ENCODE measurements around the gene EXOC6B. TPM values are rescaled to one million over a fixed set of nuclear protein-coding genes. Genes with fewer than 3 reads are reported as not detected.

EXOC6B gene
- total and polyA plus RNA-seq, 10 of the 15 experiments (the other 5 are each of a cell fraction or from before 2014, with no cell fraction given), result 0.23 to 2.2 (median 1.2) TPM

DNA sequence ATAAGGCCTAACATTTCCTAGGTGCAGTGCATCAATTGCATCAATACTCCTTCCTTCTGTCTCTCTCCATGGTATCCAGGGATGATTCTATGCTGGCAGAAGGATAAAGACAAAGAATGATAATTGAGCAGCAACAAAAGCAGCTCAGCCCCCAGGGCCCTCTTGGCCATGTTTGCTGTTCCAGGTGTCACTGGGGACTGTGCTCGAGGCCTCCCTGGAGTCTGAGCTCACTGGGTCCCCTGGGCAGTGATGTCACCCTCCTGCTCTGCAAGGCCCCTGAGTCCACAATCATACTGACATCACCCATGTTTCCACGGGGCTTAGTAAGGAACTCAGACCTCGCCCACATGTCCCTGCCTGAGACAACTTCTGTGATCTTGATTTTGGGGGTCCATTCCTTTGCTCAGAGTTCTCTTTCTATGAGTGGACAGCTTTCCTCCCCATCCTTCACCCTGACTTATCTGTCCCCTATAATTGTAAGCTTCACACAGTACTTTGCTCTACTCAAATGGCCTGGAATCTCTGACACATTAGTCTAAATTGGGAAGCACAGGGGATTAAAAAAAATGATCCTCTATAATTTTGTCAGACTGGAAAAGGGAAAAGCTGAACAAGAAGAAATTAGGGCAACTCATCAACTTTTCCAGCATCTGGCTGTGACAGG is 15.8 kb upstream of the EXOC6B start:
- DNase-seq (ENCODE audit: low read depth, low spot score) (no peak), FAIRE-seq (no peak), ATAC-seq (0 out of 3 replicates have a peak, but pooled peaks have one; percentile 40)
- intact Hi-C loops (cut with micrococcal nuclease; ENCODE audit: unreplicated experiment) (no loop called here), in situ Hi-C loops (cut with MboI) (no loop called here)
- no peaks in the 10 kb centered on the region for H3K79me2 ChIP-seq (ENCODE audit: control insufficient read depth, insufficient read depth, low read length)
- no peaks in the 10 kb centered on the region for H3K9me3 ChIP-seq (replicated peaks; ENCODE audit: control insufficient read depth, insufficient read depth, low read length)
- H2AFZ ChIP-seq (ENCODE audit: control insufficient read depth, low read depth, low read length), result no peak overlapping the region
- ChIA-PET CTCF (interaction anchor here (0.9 to 1.5 kb wide), 4 partner anchors 9 to 38 kb away, joined by 3 to 5 read pairs (median 4); no protein-coding TSS in a partner anchor), RAD21 (ENCODE audit: unreplicated experiment) (no interaction called here), POLR2A (no interaction called here), SMC1A (ENCODE audit: uncharacterized antibody, unreplicated experiment) (interaction anchor here (0.6 kb wide), 1 partner anchor 165 kb away, joined by 4 read pairs; no protein-coding TSS in a partner anchor)
- H3K9ac ChIP-seq (ENCODE audit: control insufficient read depth, insufficient read depth, low read length), result no peak overlapping the region
- peaks cover 6% of the 10 kb centered on the region; the same call in 1 of the 2 replicates for H3K4me1 ChIP-seq (ENCODE audit: control insufficient read depth, insufficient read depth, low read length)
- WGBS (ENCODE audit: insufficient coverage, insufficient replicate concordance, low lambda C conversion rate, missing lambda C conversion rate), result 0% methylated on average over 3 of the region's 3 CpGs
- TF ChIP-seq ZNF622 (IDR thresholded peaks at IDR 0.05), result no peak
- no peak for TF ChIP-seq HDGF (IDR thresholded peaks at IDR 0.05)
- TF ChIP-seq ZNF274 (IDR thresholded peaks at IDR 0.05; ENCODE audit: insufficient read depth, insufficient read length), result no peak
- no peak for TF ChIP-seq ZNF687 (IDR thresholded peaks at IDR 0.05)
- no peak for TF ChIP-seq IKZF1 (conservative IDR thresholded peaks at IDR 0.05)
- TF ChIP-seq STAT3 (IDR thresholded peaks at IDR 0.05; ENCODE audit: low read depth, low read length), result no peak
- no peak for TF ChIP-seq RBBP5 (conservative IDR thresholded peaks at IDR 0.05)
- TF ChIP-seq IRF3 (IDR thresholded peaks at IDR 0.05), result no peak
- no peak for TF ChIP-seq ZNF384 (IDR thresholded peaks at IDR 0.05; ENCODE audit: borderline replicate concordance, low read depth, low read length)
- TF ChIP-seq, protein P1, sequence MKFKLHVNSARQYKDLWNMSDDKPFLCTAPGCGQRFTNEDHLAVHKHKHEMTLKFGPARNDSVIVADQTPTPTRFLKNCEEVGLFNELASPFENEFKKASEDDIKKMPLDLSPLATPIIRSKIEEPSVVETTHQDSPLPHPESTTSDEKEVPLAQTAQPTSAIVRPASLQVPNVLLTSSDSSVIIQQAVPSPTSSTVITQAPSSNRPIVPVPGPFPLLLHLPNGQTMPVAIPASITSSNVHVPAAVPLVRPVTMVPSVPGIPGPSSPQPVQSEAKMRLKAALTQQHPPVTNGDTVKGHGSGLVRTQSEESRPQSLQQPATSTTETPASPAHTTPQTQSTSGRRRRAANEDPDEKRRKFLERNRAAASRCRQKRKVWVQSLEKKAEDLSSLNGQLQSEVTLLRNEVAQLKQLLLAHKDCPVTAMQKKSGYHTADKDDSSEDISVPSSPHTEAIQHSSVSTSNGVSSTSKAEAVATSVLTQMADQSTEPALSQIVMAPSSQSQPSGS (IDR thresholded peaks at IDR 0.05; ENCODE audit: low read length), result no peak
- TF ChIP-seq CBFB (IDR thresholded peaks at IDR 0.05; ENCODE audit: low read depth), result no peak
- TF ChIP-seq NR2C1 (IDR thresholded peaks at IDR 0.05), result no peak
- TF ChIP-seq JUND (IDR thresholded peaks at IDR 0.05; ENCODE audit: low read depth, low read length), result no peak
- TF ChIP-seq PML (IDR thresholded peaks at IDR 0.05; ENCODE audit: low read length), result no peak
- no peak for TF ChIP-seq ZNF24 (IDR thresholded peaks at IDR 0.05)
- no peaks in the 10 kb centered on the region for H4K20me1 ChIP-seq (ENCODE audit: control insufficient read depth, insufficient read depth)
- no peak overlapping the region for H3K4me3 ChIP-seq
- BruUV-seq (replicated peaks), result no TSS peak
- no peaks in the 10 kb centered on the region; a peak in 1 of 4 replicates for H3K27me3 ChIP-seq (replicated peaks in 1 of 2; ENCODE audit: control insufficient read depth in 2 of 2, insufficient read depth in 2 of 2, low read length in 1 of 2)
- no peak overlapping the region for H3K4me2 ChIP-seq (ENCODE audit: control insufficient read depth, insufficient read depth)
- no peaks in the 10 kb centered on the region for H3K36me3 ChIP-seq (ENCODE audit: control insufficient read depth in 2 of 2, insufficient read depth in 2 of 2, low read length in 1 of 2)
- H3K27ac ChIP-seq (ENCODE audit: control insufficient read depth, insufficient read depth), result no peak overlapping the region

Measured in GM12878 (cell line).